PC-9 (cell line): Measurements from ENCODE around the gene JPH2. TPM values are rescaled to one million over a fixed set of nuclear protein-coding genes. Genes with fewer than 3 reads are reported as not detected.

ENCODE experiments used
- BruUV-seq: library from RNA; stranded (reverse); fragments of 400-500 nt; replicated peaks from 2 replicates; lab custom pipeline; 2021; lab: Mats Ljungman, UMichigan
- CTCF ChIA-PET: fragments of 300-600 bp; sonication (Branson Sonifier 250); formaldehyde crosslinking; loops from one replicate; lab custom pipeline; 2022; ENCODE audit warnings: antibody characterized with exemption; lab: Charles Lee
- POLR2A ChIA-PET: fragments of 300-600 bp; sonication (Branson Sonifier 250); formaldehyde crosslinking; loops from one replicate; lab custom pipeline; 2022; ENCODE audit warnings: antibody characterized with exemption; ENCODE audit not compliant: unreplicated experiment; lab: Charles Lee
- DNase-seq, 2 experiments: peaks; one replicate each; pipeline versions ENCODE4 v3.0.0 to v3.0.0-alpha.2; 2015 to 2022; ENCODE audit warnings: mixed read lengths in 1 of 2
- H2AFZ ChIP-seq: fragments of 200-600 bp; sonication (generic); 2 replicates; pipeline ENCODE4 v1.8.1; 2017; ENCODE audit warnings: antibody characterized with exemption
- H3F3A ChIP-seq: fragments of 200-600 bp; sonication (generic); 2 replicates; pipeline ENCODE4 v1.8.1; 2017; ENCODE audit warnings: antibody characterized with exemption, mild to moderate bottlenecking, low read depth; ENCODE audit not compliant: insufficient read depth
- H3K27ac ChIP-seq: fragments of 200-600 bp; sonication (generic); 2 replicates; pipeline ENCODE4 v1.6.1; 2016; ENCODE audit warnings: mixed run types
- H3K27me3 ChIP-seq: fragments of 200-600 bp; sonication (generic); 2 replicates; pipeline ENCODE4 v1.6.1; 2016; ENCODE audit warnings: low read depth, mixed run types; ENCODE audit not compliant: insufficient read depth
- H3K36me3 ChIP-seq: fragments of 200-600 bp; sonication (generic); 2 replicates; pipeline ENCODE4 v1.6.1; 2016; ENCODE audit warnings: low read depth, mixed run types
- H3K4me1 ChIP-seq: fragments of 200-600 bp; sonication (generic); replicated peaks from 2 replicates; pipeline ENCODE4 v1.6.1; 2016; ENCODE audit warnings: mixed run types; ENCODE audit not compliant: insufficient read depth
- H3K4me2 ChIP-seq: fragments of 200-600 bp; sonication (generic); 2 replicates; pipeline ENCODE4 v1.6.1; 2017; ENCODE audit warnings: mixed run types
- H3K4me3 ChIP-seq: fragments of 200-600 bp; sonication (generic); 2 replicates; pipeline ENCODE4 v1.6.1; 2016; ENCODE audit warnings: mixed run types
- H3K79me2 ChIP-seq: fragments of 200-600 bp; sonication (generic); 2 replicates; pipeline ENCODE4 v1.6.1; 2017; ENCODE audit warnings: low read depth, mixed run types
- H3K9me2 ChIP-seq: fragments of 200-600 bp; sonication (generic); 2 replicates; pipeline ENCODE4 v1.8.1; 2017; ENCODE audit warnings: mild to moderate bottlenecking; ENCODE audit not compliant: insufficient read depth
- H3K9me3 ChIP-seq: fragments of 200-600 bp; sonication (generic); 2 replicates; pipeline ENCODE4 v1.8.1; 2016; ENCODE audit warnings: low read depth; ENCODE audit not compliant: insufficient read depth
- H4K20me1 ChIP-seq: fragments of 200-600 bp; sonication (generic); 2 replicates; pipeline ENCODE4 v1.8.1; 2017; ENCODE audit not compliant: insufficient read depth
- EZH2 ChIP-seq: fragments of 200-600 bp; sonication (generic); IDR thresholded peaks from 2 replicates; pipeline ENCODE4 v1.8.0; 2017; ENCODE audit warnings: antibody characterized with exemption, low read depth
- intact Hi-C: fragments of 100-400 bp; cut with micrococcal nuclease; formaldehyde crosslinking; loops from one replicate; pipeline ENCODE4 v1.10.0; 2022; ENCODE audit not compliant: unreplicated experiment
- total RNA-seq: library from RNA; stranded (reverse); gene quantifications from 2 replicates; pipeline ENCODE4 v1.2.3, GENCODE V29; 2021
- TF ChIP-seq, protein P1 (sequence below): fragments of 200-600 bp; sonication (generic); conservative IDR thresholded peaks from 2 replicates; pipeline ENCODE4 v1.6.1; 2017; ENCODE audit warnings: mixed run types, antibody characterized with exemption, mild to moderate bottlenecking, moderate library complexity

JPH2 gene
- total RNA-seq, 1 experiment from 2014 or later, result 41.1 TPM

DNA sequence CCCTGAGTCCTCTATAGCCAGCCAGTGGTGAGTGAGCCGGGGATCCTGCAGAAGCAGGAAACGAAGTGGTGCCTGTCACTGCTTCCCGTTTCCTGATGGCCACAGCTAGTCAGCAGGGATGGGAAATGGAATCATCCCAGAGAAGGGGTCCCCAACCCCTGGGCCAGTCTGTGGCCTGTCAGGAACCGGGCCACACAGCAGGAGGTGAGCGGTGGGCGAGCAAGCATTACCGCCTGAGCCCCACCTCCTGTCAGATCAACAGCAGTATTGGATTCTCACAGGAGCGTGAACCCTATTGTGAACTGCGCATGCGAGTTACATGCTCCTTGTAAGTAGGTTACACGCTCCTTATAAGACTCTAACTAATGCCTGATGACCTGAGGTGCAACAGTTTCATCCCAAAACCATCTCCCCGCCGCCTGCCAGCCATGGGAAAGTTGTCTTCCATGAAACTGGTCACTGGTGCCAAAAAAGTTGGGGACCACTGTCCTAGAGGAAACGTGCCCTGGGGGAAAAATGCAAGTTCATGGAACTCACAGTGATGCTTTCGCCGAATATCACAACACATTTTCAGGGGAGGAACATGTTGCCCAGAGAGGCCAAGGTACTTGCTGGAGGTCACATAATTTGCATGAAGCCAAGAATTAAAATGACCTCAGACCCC lies 113.8 kb downstream of the JPH2 start:
- Histone ChIP-seq H3K27ac (no peak overlapping the region), H3K27me3 (no peaks in the 10 kb centered on the region), H2AFZ (no peak overlapping the region), H3K4me1 (peaks cover 10% of the 10 kb centered on the region), H3K9me2 (no peaks in the 10 kb centered on the region), H3K36me3 (peaks cover 4% of the 10 kb centered on the region; the same call in 1 of the 2 replicates), H3K4me2 (no peak overlapping the region), H4K20me1 (no peaks in the 10 kb centered on the region), H3F3A (peaks cover 25% of the 10 kb centered on the region), H3K4me3 (no peak overlapping the region), H3K79me2 (no peaks in the 10 kb centered on the region), H3K9me3 (no peaks in the 10 kb centered on the region)
- CTCF ChIA-PET, result no interaction called here
- POLR2A ChIA-PET, result no interaction called here
- no peak for DNase-seq
- intact Hi-C loops, result no loop called here
- no TSS peak for BruUV-seq
- TF ChIP-seq EZH2, result no peak
- TF ChIP-seq, protein P1, sequence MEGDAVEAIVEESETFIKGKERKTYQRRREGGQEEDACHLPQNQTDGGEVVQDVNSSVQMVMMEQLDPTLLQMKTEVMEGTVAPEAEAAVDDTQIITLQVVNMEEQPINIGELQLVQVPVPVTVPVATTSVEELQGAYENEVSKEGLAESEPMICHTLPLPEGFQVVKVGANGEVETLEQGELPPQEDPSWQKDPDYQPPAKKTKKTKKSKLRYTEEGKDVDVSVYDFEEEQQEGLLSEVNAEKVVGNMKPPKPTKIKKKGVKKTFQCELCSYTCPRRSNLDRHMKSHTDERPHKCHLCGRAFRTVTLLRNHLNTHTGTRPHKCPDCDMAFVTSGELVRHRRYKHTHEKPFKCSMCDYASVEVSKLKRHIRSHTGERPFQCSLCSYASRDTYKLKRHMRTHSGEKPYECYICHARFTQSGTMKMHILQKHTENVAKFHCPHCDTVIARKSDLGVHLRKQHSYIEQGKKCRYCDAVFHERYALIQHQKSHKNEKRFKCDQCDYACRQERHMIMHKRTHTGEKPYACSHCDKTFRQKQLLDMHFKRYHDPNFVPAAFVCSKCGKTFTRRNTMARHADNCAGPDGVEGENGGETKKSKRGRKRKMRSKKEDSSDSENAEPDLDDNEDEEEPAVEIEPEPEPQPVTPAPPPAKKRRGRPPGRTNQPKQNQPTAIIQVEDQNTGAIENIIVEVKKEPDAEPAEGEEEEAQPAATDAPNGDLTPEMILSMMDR, result no peak

DNA sequence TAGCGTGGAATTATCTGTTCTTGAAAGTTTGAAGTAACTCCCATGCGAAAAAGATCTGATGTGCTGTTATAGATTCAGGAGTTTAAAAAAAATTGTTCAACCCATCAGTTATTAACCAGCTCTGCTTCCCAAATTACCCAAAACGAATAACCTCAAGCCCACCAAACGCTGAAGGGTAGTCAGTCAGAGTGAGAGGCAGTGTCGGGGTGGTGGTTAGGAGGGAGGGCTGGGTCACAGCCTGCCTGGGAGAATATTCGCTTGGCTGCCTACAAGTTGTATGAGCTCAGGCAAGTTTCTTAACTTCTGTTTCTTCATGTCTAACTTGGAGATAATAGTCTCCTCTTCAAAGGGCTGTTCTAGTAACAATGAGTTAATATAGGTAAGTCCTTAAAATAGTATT lies 114.6 kb downstream of the JPH2 start:
- BruUV-seq, result no TSS peak
- POLR2A ChIA-PET, result no interaction called here
- H3K4me2 ChIP-seq, result no peak overlapping the region
- peaks cover 10% of the 10 kb centered on the region for H3K4me1 ChIP-seq
- intact Hi-C loops, result no loop called here
- no peaks in the 10 kb centered on the region for H4K20me1 ChIP-seq
- peaks cover 25% of the 10 kb centered on the region for H3F3A ChIP-seq
- H3K79me2 ChIP-seq, result no peaks in the 10 kb centered on the region
- peaks cover 4% of the 10 kb centered on the region; the same call in 1 of the 2 replicates for H3K36me3 ChIP-seq
- H3K27me3 ChIP-seq, result no peaks in the 10 kb centered on the region
- DNase-seq, result no peak
- no peaks in the 10 kb centered on the region for H3K9me2 ChIP-seq
- no peak overlapping the region for H3K4me3 ChIP-seq
- H3K9me3 ChIP-seq, result no peaks in the 10 kb centered on the region
- no peak for TF ChIP-seq EZH2
- TF ChIP-seq, protein P1, result no peak
- no peak overlapping the region for H2AFZ ChIP-seq
- CTCF ChIA-PET, result no interaction called here
- H3K27ac ChIP-seq, result no peak overlapping the region

DNA sequence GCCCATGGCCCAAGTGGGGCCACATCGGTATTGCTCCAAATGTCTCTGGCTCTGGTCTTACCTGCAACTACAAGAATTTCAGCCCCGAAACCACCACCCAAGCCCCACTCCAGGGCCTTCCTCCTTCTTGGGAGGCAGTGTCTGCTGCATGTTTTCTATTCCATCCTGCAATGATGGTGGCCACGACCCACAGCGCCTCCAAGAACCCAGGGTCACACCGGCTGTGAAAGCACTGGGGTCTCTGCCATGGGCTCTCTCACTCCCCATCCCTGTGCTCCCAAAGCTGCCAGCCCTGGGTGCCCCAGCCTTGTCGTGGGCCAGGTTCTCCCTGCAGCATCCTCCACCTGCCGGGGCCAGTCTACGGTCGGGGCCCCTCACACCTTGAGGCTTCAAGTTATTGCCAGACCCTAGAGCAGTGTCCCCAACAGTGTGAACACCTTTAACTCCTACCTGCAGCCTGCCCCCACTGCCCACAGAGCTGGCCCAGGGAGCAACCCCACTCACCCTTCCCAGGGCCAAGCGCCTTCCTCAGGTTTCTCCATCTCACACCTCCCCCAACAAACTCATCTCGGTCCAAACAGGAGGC lies 115.4 kb downstream of the JPH2 start:
- no peaks in the 10 kb centered on the region for H4K20me1 ChIP-seq
- no peak overlapping the region for H2AFZ ChIP-seq
- DNase-seq, result no peak
- peaks cover 10% of the 10 kb centered on the region for H3K4me1 ChIP-seq
- H3K9me2 ChIP-seq, result no peaks in the 10 kb centered on the region
- no peaks in the 10 kb centered on the region for H3K79me2 ChIP-seq
- no peak overlapping the region for H3K27ac ChIP-seq
- no peaks in the 10 kb centered on the region for H3K27me3 ChIP-seq
- no peak overlapping the region for H3K4me3 ChIP-seq
- CTCF ChIA-PET, result no interaction called here
- H3F3A ChIP-seq, result peaks cover 25% of the 10 kb centered on the region
- intact Hi-C loops, result no loop called here
- POLR2A ChIA-PET, result no interaction called here
- TF ChIP-seq EZH2, result no peak
- TF ChIP-seq, protein P1, result no peak
- H3K4me2 ChIP-seq, result no peak overlapping the region
- H3K9me3 ChIP-seq, result no peaks in the 10 kb centered on the region
- peaks cover 4% of the 10 kb centered on the region; the same call in 1 of the 2 replicates for H3K36me3 ChIP-seq
- BruUV-seq, result no TSS peak
